ENCODE results near the gene FYB2.

The FYB2 gene

GRCh38 chr1:56688522-56689026 is 130.6 kb downstream of the FYB2 start:
- no peak overlapping the region for H3K4me3 ChIP-seq (ENCODE audit: low read length)
- no peak for TF ChIP-seq ZNF274 (IDR thresholded peaks at IDR 0.05; ENCODE audit: low read depth, low read length)

GRCh38 chr1:56686169-56686568 is 133.0 kb downstream of the FYB2 start:
- no peak overlapping the region for H3K4me3 ChIP-seq (ENCODE audit: low read length)
- TF ChIP-seq ZNF274 (IDR thresholded peaks at IDR 0.05; ENCODE audit: low read depth, low read length), result no peak

GRCh38 chr1:56683569-56683968 is 135.6 kb downstream of the FYB2 start:
- no peak for TF ChIP-seq ZNF274 (IDR thresholded peaks at IDR 0.05; ENCODE audit: low read depth, low read length)
- H3K4me3 ChIP-seq (ENCODE audit: low read length), result no peak overlapping the region

GRCh38 chr1:56676571-56677035 is 142.6 kb downstream of the FYB2 start:
- TF ChIP-seq ZNF274 (IDR thresholded peaks at IDR 0.05; ENCODE audit: low read depth, low read length), result no peak
- no peak overlapping the region for H3K4me3 ChIP-seq (ENCODE audit: low read length)

GRCh38 chr1:56675763-56676162 is 143.4 kb downstream of the FYB2 start:
- TF ChIP-seq ZNF274 (IDR thresholded peaks at IDR 0.05; ENCODE audit: low read depth, low read length), result no peak
- no peak overlapping the region for H3K4me3 ChIP-seq (ENCODE audit: low read length)

- no peak for TF ChIP-seq ZNF274 (IDR thresholded peaks at IDR 0.05; ENCODE audit: low read depth, low read length)
- no peak overlapping the region for H3K4me3 ChIP-seq (ENCODE audit: low read length)
Observed at GRCh38 chr1:56672579-56672978, 146.6 kb downstream of the FYB2 start.

GRCh38 chr1:56671542-56671941 is 147.7 kb downstream of the FYB2 start:
- H3K4me3 ChIP-seq (ENCODE audit: low read length), result no peak overlapping the region
- no peak for TF ChIP-seq ZNF274 (IDR thresholded peaks at IDR 0.05; ENCODE audit: low read depth, low read length)

GRCh38 chr1:56671085-56671484 is 148.1 kb downstream of the FYB2 start:
- no peak overlapping the region for H3K4me3 ChIP-seq (ENCODE audit: low read length)
- no peak for TF ChIP-seq ZNF274 (IDR thresholded peaks at IDR 0.05; ENCODE audit: low read depth, low read length)

- TF ChIP-seq ZNF274 (IDR thresholded peaks at IDR 0.05; ENCODE audit: low read depth, low read length), result no peak
- H3K4me3 ChIP-seq (ENCODE audit: low read length), result no peak overlapping the region
Observed at GRCh38 chr1:56670350-56670749, 148.9 kb downstream of the FYB2 start.
